Measurements from ENCODE around the gene HEPHL1. TPM values are rescaled to one million over a fixed set of nuclear protein-coding genes. Genes with fewer than 3 reads are reported as not detected.

HEPHL1 gene
- total and polyA plus RNA-seq, 2 experiments from 2014 or later: 0.07 to 0.21 TPM

GRCh38 chr11:94046796-94047195 is 25.6 kb downstream of the HEPHL1 start (continued):
- TF ChIP-seq ZNF462 (CRISPR knock-in tag; IDR thresholded peaks at IDR 0.05): no peak

- Mint-ChIP-seq H3K27me3 (ENCODE audit: insufficient read depth, low read depth, poor library complexity) (peaks cover 2% of the 10 kb centered on the region), H3K4me3 (no peak overlapping the region), H3K4me1 (no peaks in the 10 kb centered on the region), H3K36me3 (ENCODE audit: low read depth) (no peaks in the 10 kb centered on the region), H3K27ac (no peak overlapping the region), H3K9me3 (no peaks in the 10 kb centered on the region; the same call in 2 of the 3 replicates)
- Histone ChIP-seq H3K36me3 (ENCODE audit: insufficient read depth) (no peaks in the 10 kb centered on the region), H3K4me1 (ENCODE audit: insufficient read depth) (no peaks in the 10 kb centered on the region), H4K20me1 (replicated peaks; ENCODE audit: insufficient read depth) (no peaks in the 10 kb centered on the region), H3K27me3 (ENCODE audit: insufficient read depth) (no peaks in the 10 kb centered on the region), H3K4me2 (no peak overlapping the region), H3K4me3 (no peak overlapping the region), H2AFZ (no peak overlapping the region), H3K9me2 (ENCODE audit: insufficient read depth) (no peaks in the 10 kb centered on the region), H3F3A (replicated peaks; ENCODE audit: low read depth) (no peaks in the 10 kb centered on the region), H3K79me2 (replicated peaks; ENCODE audit: insufficient read depth) (no peaks in the 10 kb centered on the region), H3K27ac (ENCODE audit: low read depth) (no peak overlapping the region)
- DNase-seq (ENCODE audit: low spot score) (no peak), ATAC-seq (no peak)
- TF ChIP-seq JUNB (IDR thresholded peaks at IDR 0.05; ENCODE audit: unreplicated experiment) (no peak), REST (IDR thresholded peaks at IDR 0.05; ENCODE audit: unreplicated experiment) (no peak), CTCF (conservative IDR thresholded peaks at IDR 0.05; ENCODE audit: low read depth in 2 of 2) (no peak), NANOG (IDR thresholded peaks at IDR 0.05; ENCODE audit: borderline replicate concordance) (no peak), ETS1 (IDR thresholded peaks at IDR 0.05) (no peak), EZH2phosphoT487 (IDR thresholded peaks at IDR 0.05; ENCODE audit: unreplicated experiment) (no peak), ZNF331 (CRISPR knock-in tag; IDR thresholded peaks at IDR 0.05; ENCODE audit: low read depth) (no peak), ZNF114 (CRISPR knock-in tag; IDR thresholded peaks at IDR 0.05) (no peak), EZH2 (IDR thresholded peaks at IDR 0.05; ENCODE audit: low read depth, unreplicated experiment) (no peak), CREB1 (CRISPR knock-in tag; IDR thresholded peaks at IDR 0.05; ENCODE audit: low read depth) (no peak), POLR2AphosphoS5 (IDR thresholded peaks at IDR 0.05; ENCODE audit: low read depth) (no peak)
Observed at GRCh38 chr11:94048032-94048709, 27.0 kb downstream of the HEPHL1 start.
